Measurements from ENCODE around the gene CDC26. TPM values are rescaled to one million over a fixed set of nuclear protein-coding genes. Genes with fewer than 3 reads are reported as not detected.

Gene CDC26
- total RNA-seq, 2 experiments from 2014 or later: 29.9 to 39.9 TPM

GRCh38 chr9:113247640-113248039, 27.7 kb downstream of the CDC26 start:
- no peak overlapping the region for H2AFZ ChIP-seq (ENCODE audit: low read length)
- H3K27ac ChIP-seq (ENCODE audit: low read depth, low read length, poor library complexity, severe bottlenecking): no peak overlapping the region
- no peaks in the 10 kb centered on the region for H4K20me1 ChIP-seq (ENCODE audit: insufficient read depth, low read length)
- POLR2A ChIA-PET: interaction anchor here (0.5 to 1.3 kb wide), 5 partner anchors 8 to 26 kb away, joined by 3 to 5 read pairs (median 4); no protein-coding TSS in a partner anchor
- H3K36me3 ChIP-seq (ENCODE audit: insufficient read depth, low read length): no peaks in the 10 kb centered on the region
- no TSS peak for BruUV-seq (replicated peaks)
- H3K4me2 ChIP-seq (ENCODE audit: low read length): no peak overlapping the region
- CTCF ChIA-PET (ENCODE audit: unreplicated experiment): no interaction called here
- intact Hi-C loops (cut with micrococcal nuclease; ENCODE audit: unreplicated experiment): no loop called here
- no peaks in the 10 kb centered on the region for H3K9me3 ChIP-seq (ENCODE audit: low read length)
- H3K79me2 ChIP-seq (ENCODE audit: insufficient read depth, low read depth, low read length): no peaks in the 10 kb centered on the region
- DNase-seq (ENCODE audit: low spot score): no peak
- no peak for TF ChIP-seq EZH2phosphoT487 (IDR thresholded peaks at IDR 0.05; ENCODE audit: borderline replicate concordance, low read depth, low read length)
- TF ChIP-seq, protein P1, sequence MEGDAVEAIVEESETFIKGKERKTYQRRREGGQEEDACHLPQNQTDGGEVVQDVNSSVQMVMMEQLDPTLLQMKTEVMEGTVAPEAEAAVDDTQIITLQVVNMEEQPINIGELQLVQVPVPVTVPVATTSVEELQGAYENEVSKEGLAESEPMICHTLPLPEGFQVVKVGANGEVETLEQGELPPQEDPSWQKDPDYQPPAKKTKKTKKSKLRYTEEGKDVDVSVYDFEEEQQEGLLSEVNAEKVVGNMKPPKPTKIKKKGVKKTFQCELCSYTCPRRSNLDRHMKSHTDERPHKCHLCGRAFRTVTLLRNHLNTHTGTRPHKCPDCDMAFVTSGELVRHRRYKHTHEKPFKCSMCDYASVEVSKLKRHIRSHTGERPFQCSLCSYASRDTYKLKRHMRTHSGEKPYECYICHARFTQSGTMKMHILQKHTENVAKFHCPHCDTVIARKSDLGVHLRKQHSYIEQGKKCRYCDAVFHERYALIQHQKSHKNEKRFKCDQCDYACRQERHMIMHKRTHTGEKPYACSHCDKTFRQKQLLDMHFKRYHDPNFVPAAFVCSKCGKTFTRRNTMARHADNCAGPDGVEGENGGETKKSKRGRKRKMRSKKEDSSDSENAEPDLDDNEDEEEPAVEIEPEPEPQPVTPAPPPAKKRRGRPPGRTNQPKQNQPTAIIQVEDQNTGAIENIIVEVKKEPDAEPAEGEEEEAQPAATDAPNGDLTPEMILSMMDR (conservative IDR thresholded peaks at IDR 0.05; ENCODE audit: low read length): no peak
- peaks cover 19% of the 10 kb centered on the region for H3K4me1 ChIP-seq (ENCODE audit: insufficient read depth, low read length, poor library complexity, severe bottlenecking)
- H3K9me2 ChIP-seq (ENCODE audit: insufficient read depth, low read length): no peaks in the 10 kb centered on the region
- no peak overlapping the region for H3K4me3 ChIP-seq (ENCODE audit: low read depth, low read length, poor library complexity, severe bottlenecking)

DNA sequence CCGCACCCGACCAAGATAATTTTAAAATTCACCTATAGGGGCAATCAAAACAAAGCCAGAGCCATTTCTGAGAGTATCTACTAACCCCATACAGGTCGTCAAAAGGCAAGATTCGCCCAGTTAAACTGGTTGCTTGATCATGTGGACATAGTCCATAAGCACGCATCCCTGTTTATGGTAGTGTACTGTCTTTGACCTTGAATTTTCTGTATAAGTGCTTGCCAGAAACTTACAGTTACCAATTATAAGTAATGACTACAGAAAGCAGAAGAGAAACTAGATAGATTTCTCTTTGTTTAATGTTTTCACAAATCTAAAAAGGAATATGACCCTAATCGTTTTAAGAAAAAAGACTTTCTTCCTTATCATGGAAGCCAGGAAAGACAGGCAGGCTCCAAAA, 28.4 kb downstream of the CDC26 start:
- Histone ChIP-seq H3K4me3 (ENCODE audit: low read depth, low read length, poor library complexity, severe bottlenecking) (no peak overlapping the region), H3K4me1 (ENCODE audit: insufficient read depth, low read length, poor library complexity, severe bottlenecking) (peaks cover 19% of the 10 kb centered on the region), H3K9me2 (ENCODE audit: insufficient read depth, low read length) (no peaks in the 10 kb centered on the region), H3K79me2 (ENCODE audit: insufficient read depth, low read depth, low read length) (no peaks in the 10 kb centered on the region), H3K4me2 (ENCODE audit: low read length) (no peak overlapping the region; the same call in 1 of the 2 replicates), H3K36me3 (ENCODE audit: insufficient read depth, low read length) (no peaks in the 10 kb centered on the region), H3K27ac (ENCODE audit: low read depth, low read length, poor library complexity, severe bottlenecking) (no peak overlapping the region), H3K9me3 (ENCODE audit: low read length) (no peaks in the 10 kb centered on the region), H4K20me1 (ENCODE audit: insufficient read depth, low read length) (no peaks in the 10 kb centered on the region), H2AFZ (ENCODE audit: low read length) (no peak overlapping the region)
- no peak for DNase-seq (ENCODE audit: low spot score)
- no peak for TF ChIP-seq EZH2phosphoT487 (IDR thresholded peaks at IDR 0.05; ENCODE audit: borderline replicate concordance, low read depth, low read length)
- TF ChIP-seq, protein P1 (conservative IDR thresholded peaks at IDR 0.05; ENCODE audit: low read length): no peak
- no TSS peak for BruUV-seq (replicated peaks)
- POLR2A ChIA-PET: interaction anchor here (0.5 to 1.3 kb wide), 4 partner anchors 9 to 24 kb away, joined by 3 to 4 read pairs (median 4); no protein-coding TSS in a partner anchor
- CTCF ChIA-PET (ENCODE audit: unreplicated experiment): no interaction called here
- intact Hi-C loops (cut with micrococcal nuclease; ENCODE audit: unreplicated experiment): no loop called here

DNA sequence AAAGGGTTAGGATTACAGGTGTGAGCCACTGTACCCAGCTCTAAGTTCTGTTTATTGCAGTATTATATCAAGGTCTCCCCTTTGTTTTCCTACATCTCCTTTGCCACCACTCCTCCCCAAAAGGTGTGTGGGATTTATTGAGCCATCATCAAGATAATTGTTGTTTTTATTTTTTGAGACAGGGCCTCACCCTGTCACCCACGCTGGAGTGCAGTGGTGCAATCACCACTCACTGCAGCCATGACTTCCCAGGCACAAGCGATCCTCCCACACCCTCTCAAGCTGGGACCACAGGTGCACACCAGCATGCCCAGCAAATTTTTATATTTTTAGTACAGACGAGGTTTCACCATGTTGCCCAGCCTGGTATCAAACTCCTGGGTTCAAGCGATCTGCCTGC, 29.5 kb downstream of the CDC26 start:
- DNase-seq (ENCODE audit: low spot score): no peak
- Histone ChIP-seq H3K4me1 (ENCODE audit: insufficient read depth, low read length, poor library complexity, severe bottlenecking) (peaks cover 19% of the 10 kb centered on the region), H3K27ac (ENCODE audit: low read depth, low read length, poor library complexity, severe bottlenecking) (no peak overlapping the region), H3K79me2 (ENCODE audit: insufficient read depth, low read depth, low read length) (no peaks in the 10 kb centered on the region), H4K20me1 (ENCODE audit: insufficient read depth, low read length) (no peaks in the 10 kb centered on the region), H2AFZ (ENCODE audit: low read length) (no peak overlapping the region), H3K9me2 (ENCODE audit: insufficient read depth, low read length) (no peaks in the 10 kb centered on the region), H3K4me2 (ENCODE audit: low read length) (no peak overlapping the region), H3K9me3 (ENCODE audit: low read length) (no peaks in the 10 kb centered on the region), H3K4me3 (ENCODE audit: low read depth, low read length, poor library complexity, severe bottlenecking) (no peak overlapping the region), H3K36me3 (ENCODE audit: insufficient read depth, low read length) (no peaks in the 10 kb centered on the region)
- no peak for TF ChIP-seq EZH2phosphoT487 (IDR thresholded peaks at IDR 0.05; ENCODE audit: borderline replicate concordance, low read depth, low read length)
- TF ChIP-seq, protein P1 (conservative IDR thresholded peaks at IDR 0.05; ENCODE audit: low read length): no peak
- ChIA-PET CTCF (ENCODE audit: unreplicated experiment) (interaction anchor here (0.5 kb wide), 1 partner anchor 155 kb away, joined by 3 read pairs; the partner anchor contains the start of gene ALAD), POLR2A (interaction anchor here (1.0 kb wide), 1 partner anchor 9 kb away, joined by 3 read pairs; no protein-coding TSS in a partner anchor)
- no TSS peak for BruUV-seq (replicated peaks)
- intact Hi-C loops (cut with micrococcal nuclease; ENCODE audit: unreplicated experiment): no loop called here

All from OCI-LY7 (cell line).